Measurements from ENCODE around the gene HNRNPL.

Gene HNRNPL

GRCh38 chr19:38853214-38853613 lies 3.4 kb upstream of the HNRNPL start:
- TF ChIP-seq POLR2AphosphoS5 (IDR thresholded peaks at IDR 0.05; ENCODE audit: low read depth, low read length): no peak
- no peak for TF ChIP-seq POU2F2 (IDR thresholded peaks at IDR 0.05; ENCODE audit: low read depth, low read length)
- TF ChIP-seq POLR2A (IDR thresholded peaks at IDR 0.05; ENCODE audit: low read depth, low read length): no peak
- no peak for TF ChIP-seq PAX5 (IDR thresholded peaks at IDR 0.05; ENCODE audit: insufficient read depth, low read length, severe bottlenecking)
- TF ChIP-seq TAF1 (IDR thresholded peaks at IDR 0.05; ENCODE audit: low read depth, low read length): no peak
- TF ChIP-seq SPI1 (IDR thresholded peaks at IDR 0.05; ENCODE audit: low read depth, low read length): no peak
- DNase-seq (ENCODE audit: insufficient read length, low spot score) (no peak), FAIRE-seq (peak; percentile 72)

GRCh38 chr19:38852231-38853044 lies 2.7 kb upstream of the HNRNPL start:
- TF ChIP-seq POLR2AphosphoS5 (IDR thresholded peaks at IDR 0.05; ENCODE audit: low read depth, low read length): peak; percentile 67; the same call in 1 of the 2 replicates
- no peak for TF ChIP-seq SPI1 (IDR thresholded peaks at IDR 0.05; ENCODE audit: low read depth, low read length)
- peak; percentile 76; the same call in 1 of the 2 replicates for TF ChIP-seq POLR2A (IDR thresholded peaks at IDR 0.05; ENCODE audit: low read depth, low read length)
- TF ChIP-seq TAF1 (IDR thresholded peaks at IDR 0.05; ENCODE audit: low read depth, low read length): peak; percentile 60; the same call in 1 of the 2 replicates
- FAIRE-seq (peak; percentile 94), DNase-seq (ENCODE audit: insufficient read length, low spot score) (no peak)

GRCh38 chr19:38851622-38852230 lies 1.9 kb upstream of the HNRNPL start:
- peak; percentile 33 for TF ChIP-seq PAX5 (IDR thresholded peaks at IDR 0.05; ENCODE audit: insufficient read depth, low read length, severe bottlenecking)
- TF ChIP-seq SPI1 (IDR thresholded peaks at IDR 0.05; ENCODE audit: low read depth, low read length): no peak
- peak; percentile 49; the same call in 1 of the 2 replicates for TF ChIP-seq POLR2AphosphoS5 (IDR thresholded peaks at IDR 0.05; ENCODE audit: low read depth, low read length)
- TF ChIP-seq TAF1 (IDR thresholded peaks at IDR 0.05; ENCODE audit: low read depth, low read length): 0 out of 2 replicates have a peak, but pooled peaks have one; percentile 32
- FAIRE-seq: peak; percentile 99
- peak; percentile 79 for DNase-seq (ENCODE audit: insufficient read length, low spot score)

GRCh38 chr19:38850976-38851621 lies 1.3 kb upstream of the HNRNPL start:
- FAIRE-seq (peak; percentile 23), DNase-seq (ENCODE audit: insufficient read length, low spot score) (no peak)
- no peak for TF ChIP-seq SPI1 (IDR thresholded peaks at IDR 0.05; ENCODE audit: low read depth, low read length)
- TF ChIP-seq TAF1 (IDR thresholded peaks at IDR 0.05; ENCODE audit: low read depth, low read length): no peak
- TF ChIP-seq POLR2AphosphoS5 (IDR thresholded peaks at IDR 0.05; ENCODE audit: low read depth, low read length): peak; percentile 13; the same call in 1 of the 2 replicates

- DNase-seq (ENCODE audit: insufficient read length, low spot score): peak; percentile 73
- FAIRE-seq: peak; percentile 99
Measured at GRCh38 chr19:38850436-38850975, 720 bp upstream of the HNRNPL start.

GRCh38 chr19:38849147-38849859 lies 483 bp downstream of the HNRNPL start:
- FAIRE-seq (peak; percentile 89), DNase-seq (ENCODE audit: insufficient read length, low spot score) (peak; percentile 94)
- TF ChIP-seq POU2F2 (IDR thresholded peaks at IDR 0.05; ENCODE audit: low read depth, low read length) (no peak; the same call in 1 of the 2 replicates), SPI1 (IDR thresholded peaks at IDR 0.05; ENCODE audit: low read depth, low read length) (peak; percentile 76), POLR2A (IDR thresholded peaks at IDR 0.05; ENCODE audit: low read depth, low read length) (peak; percentile 29; the same call in 1 of the 2 replicates)

More at GRCh38 chr19:38850436-38850975, 720 bp upstream of the HNRNPL start:
- no peak; the same call in 1 of the 2 replicates for TF ChIP-seq POU2F2 (IDR thresholded peaks at IDR 0.05; ENCODE audit: low read depth, low read length)
- peak; percentile 73; the same call in 1 of the 2 replicates for TF ChIP-seq TAF1 (IDR thresholded peaks at IDR 0.05; ENCODE audit: low read depth, low read length)
- peak; percentile 85 for TF ChIP-seq POLR2A (IDR thresholded peaks at IDR 0.05; ENCODE audit: low read depth, low read length)
- TF ChIP-seq PAX5 (IDR thresholded peaks at IDR 0.05; ENCODE audit: insufficient read depth, low read length, severe bottlenecking): no peak
- no peak for TF ChIP-seq SPI1 (IDR thresholded peaks at IDR 0.05; ENCODE audit: low read depth, low read length)
- TF ChIP-seq POLR2AphosphoS5 (IDR thresholded peaks at IDR 0.05; ENCODE audit: low read depth, low read length): peak; percentile 77

GRCh38 chr19:38848299-38849146 lies 1.3 kb downstream of the HNRNPL start:
- peak; percentile 50 for FAIRE-seq

GRCh38 chr19:38846097-38846496 lies 3.7 kb downstream of the HNRNPL start:
- no peak for FAIRE-seq

More at GRCh38 chr19:38848299-38849146, 1.3 kb downstream of the HNRNPL start:
- DNase-seq (ENCODE audit: insufficient read length, low spot score): no peak
- TF ChIP-seq TAF1 (IDR thresholded peaks at IDR 0.05; ENCODE audit: low read depth, low read length) (no peak), POU2F2 (IDR thresholded peaks at IDR 0.05; ENCODE audit: low read depth, low read length) (no peak), PAX5 (IDR thresholded peaks at IDR 0.05; ENCODE audit: insufficient read depth, low read length, severe bottlenecking) (no peak), POLR2A (IDR thresholded peaks at IDR 0.05; ENCODE audit: low read depth, low read length) (no peak), POLR2AphosphoS5 (IDR thresholded peaks at IDR 0.05; ENCODE audit: low read depth, low read length) (no peak), SPI1 (IDR thresholded peaks at IDR 0.05; ENCODE audit: low read depth, low read length) (no peak)

More at GRCh38 chr19:38846097-38846496, 3.7 kb downstream of the HNRNPL start:
- DNase-seq (ENCODE audit: insufficient read length, low spot score): no peak
- TF ChIP-seq PAX5 (IDR thresholded peaks at IDR 0.05; ENCODE audit: insufficient read depth, low read length, severe bottlenecking): no peak

Data from GM12891 (cell line).